Vagina (tissue), 2 donors: ENCODE measurements around the gene DRD4.

ENCODE experiments used
- CTCF ChIP-seq, 3 experiments: fragments of 450-650 bp in 2 of 3; fragments of 200-600 bp in 1 of 3; sonication (generic) in 1 of 3; IDR thresholded peaks; one replicate each; pipeline ENCODE4 v1.5.1; 2017 to 2019; ENCODE audit warnings: antibody characterized with exemption in 3 of 3, mild to moderate bottlenecking in 2 of 3, moderate library complexity in 2 of 3
- POLR2A ChIP-seq, 2 donors: fragments of 450-650 bp; IDR thresholded peaks; one replicate each; pipeline ENCODE4 v1.6.1; 2017; ENCODE audit warnings: antibody characterized with exemption in 2 of 2, mild to moderate bottlenecking in 2 of 2, moderate library complexity in 2 of 2
- POLR2AphosphoS5 ChIP-seq, 2 donors: sonication (generic); formaldehyde crosslinking; IDR thresholded peaks; one replicate each; pipeline ENCODE4 v1.9.0; 2017; ENCODE audit warnings: antibody characterized with exemption in 2 of 2, mild to moderate bottlenecking in 2 of 2, low read depth in 1 of 2; ENCODE audit not compliant: insufficient read depth in 1 of 2

GRCh38 chr11:686451-687243 is 49.6 kb downstream of the DRD4 start:
- TF ChIP-seq CTCF (IDR thresholded peaks at IDR 0.05) (no peak), POLR2A (IDR thresholded peaks at IDR 0.05) (no peak), POLR2AphosphoS5 (IDR thresholded peaks at IDR 0.05; ENCODE audit: insufficient read depth in 1 of 2, low read depth in 1 of 2) (no peak)
